Mesendoderm (in vitro differentiated cells): ENCODE data around the gene ASTN2.

ENCODE experiments used
- DNase-seq: peaks from one replicate; pipeline ENCODE4 v3.0.0; 2013
- H2AK5ac ChIP-seq: 2 replicates; pipeline ENCODE4 v1.6.1; 2013; ENCODE audit warnings: low read length, inconsistent platforms
- H2BK120ac ChIP-seq: 2 replicates; pipeline ENCODE4 v1.6.1; 2013; ENCODE audit warnings: low read depth, mild to moderate bottlenecking, low read length, moderate library complexity, mixed read lengths
- H2BK15ac ChIP-seq: replicated peaks from 2 replicates; pipeline ENCODE4 v1.6.1; 2013; ENCODE audit warnings: low read depth, mild to moderate bottlenecking, moderate library complexity
- H2BK5ac ChIP-seq: 2 replicates; pipeline ENCODE4 v1.6.1; 2013; ENCODE audit warnings: low read length, inconsistent platforms
- H3K18ac ChIP-seq: 2 replicates; pipeline ENCODE4 v1.6.1; 2013; ENCODE audit warnings: mild to moderate bottlenecking, low read length, mixed read lengths
- H3K23ac ChIP-seq: one replicate; pipeline ENCODE4 v1.6.1; 2013; ENCODE audit warnings: low read length
- H3K27ac ChIP-seq: 2 replicates; pipeline ENCODE4 v1.5.1; 2013; ENCODE audit warnings: low read depth, mild to moderate bottlenecking, inconsistent platforms, low read length, moderate library complexity
- H3K27me3 ChIP-seq: 2 replicates; pipeline ENCODE4 v1.6.1; 2013; ENCODE audit warnings: low read length, control low read depth, mild to moderate bottlenecking, inconsistent platforms; ENCODE audit not compliant: insufficient read depth, poor library complexity
- H3K36me3 ChIP-seq: 2 replicates; pipeline ENCODE4 v1.6.1; 2013; ENCODE audit warnings: low read length, inconsistent platforms; ENCODE audit not compliant: control insufficient read depth, insufficient read depth
- H3K4ac ChIP-seq: one replicate; pipeline ENCODE4 v1.6.1; 2013; ENCODE audit warnings: low read depth, mild to moderate bottlenecking, low read length, moderate library complexity
- H3K4me1 ChIP-seq: 2 replicates; pipeline ENCODE4 v1.6.1; 2013; ENCODE audit warnings: low read depth, low read length, inconsistent platforms; ENCODE audit not compliant: control insufficient read depth
- H3K4me2 ChIP-seq: 2 replicates; pipeline ENCODE4 v1.6.1; 2013; ENCODE audit warnings: low read length
- H3K4me3 ChIP-seq: 2 replicates; pipeline ENCODE4 v1.5.1; 2013; ENCODE audit warnings: mild to moderate bottlenecking, low read length
- H3K56ac ChIP-seq: one replicate; pipeline ENCODE4 v1.6.1; 2013; ENCODE audit warnings: low read length
- H3K79me1 ChIP-seq: 2 replicates; pipeline ENCODE4 v1.6.1; 2013; ENCODE audit warnings: low read length, inconsistent platforms
- H3K79me2 ChIP-seq: 2 replicates; pipeline ENCODE4 v1.6.1; 2013; ENCODE audit warnings: mild to moderate bottlenecking, low read length; ENCODE audit not compliant: control insufficient read depth, insufficient read depth
- H3K9ac ChIP-seq: 2 replicates; pipeline ENCODE4 v1.6.1; 2013; ENCODE audit warnings: low read length, inconsistent platforms
- H4K5ac ChIP-seq: one replicate; pipeline ENCODE4 v1.6.1; 2013; ENCODE audit warnings: low read length
- H4K8ac ChIP-seq: one replicate; pipeline ENCODE4 v1.6.1; 2013; ENCODE audit warnings: low read depth, mild to moderate bottlenecking, control low read depth, low read length, moderate library complexity
- WGBS: extraction: QIAGEN DNeasy Blood & Tissue Kit; methylation state at CpG from one replicate; pipeline ENCODE4 v1.1.7; 2013; ENCODE audit warnings: low lambda C conversion rate, missing lambda C conversion rate; ENCODE audit not compliant: insufficient coverage; ENCODE audit errors: extremely low coverage; 5-methylcytosine and 5-hydroxymethylcytosine counted together

ASTN2 gene

DNA sequence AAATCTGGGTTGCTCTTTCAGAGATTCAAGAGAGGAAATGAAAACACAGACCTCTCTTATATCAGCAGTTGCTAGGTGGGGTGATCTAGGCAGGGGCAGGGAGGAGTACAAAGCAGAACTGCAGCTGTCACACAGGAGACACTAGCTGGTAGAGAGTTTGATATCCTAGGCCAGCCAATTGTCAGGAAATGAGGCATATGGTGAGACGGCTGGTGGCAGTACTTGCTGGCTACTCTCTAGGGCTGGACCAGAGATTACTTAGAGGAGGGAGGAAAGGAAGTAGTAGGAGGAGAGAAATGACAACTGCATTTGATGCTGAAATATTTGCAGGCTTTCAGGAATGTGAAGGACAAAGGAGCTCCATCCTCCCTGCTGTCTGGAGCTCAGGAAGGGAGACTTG is 614.0 kb downstream of the ASTN2 start:
- Histone ChIP-seq H2AK5ac (no peak overlapping the region), H3K56ac (no peak overlapping the region), H3K18ac (no peak overlapping the region), H3K4me2 (no peak overlapping the region), H3K9ac (no peak overlapping the region), H3K27me3 (no peaks in the 10 kb centered on the region), H3K27ac (no peak overlapping the region), H2BK5ac (no peak overlapping the region), H3K36me3 (no peaks in the 10 kb centered on the region), H3K4me3 (no peak overlapping the region), H4K8ac (no peak overlapping the region), H3K4ac (no peak overlapping the region), H3K23ac (no peak overlapping the region), H3K4me1 (peaks cover 8% of the 10 kb centered on the region), H2BK120ac (no peak overlapping the region), H4K5ac (no peak overlapping the region), H3K79me2 (no peaks in the 10 kb centered on the region), H2BK15ac (no peak overlapping the region), H3K79me1 (no peaks in the 10 kb centered on the region)
- WGBS = no CpG with 5 or more reads among the region's 1 CpG
- DNase-seq = peak; percentile 95

DNA sequence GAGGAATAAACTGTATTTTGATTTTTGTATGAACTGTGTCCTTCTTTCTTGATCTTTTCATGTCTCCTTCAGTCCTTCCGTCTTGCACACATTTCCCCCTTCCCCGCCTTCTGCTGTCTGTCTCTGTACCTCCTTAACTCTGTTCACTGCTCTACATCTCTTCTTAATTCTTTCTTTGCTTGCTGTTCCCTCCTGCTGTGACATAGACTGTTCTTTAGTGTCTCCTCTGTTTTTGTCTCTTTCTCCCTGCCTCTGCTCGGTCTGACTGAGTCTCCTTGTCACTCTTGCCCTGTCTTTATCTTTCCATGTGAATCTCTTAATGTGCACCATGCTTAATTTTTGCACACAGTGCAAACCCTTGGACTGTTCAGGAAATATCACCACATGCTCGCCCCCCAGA is 614.8 kb downstream of the ASTN2 start:
- Histone ChIP-seq H2BK5ac (peak overlapping the region; percentile 5), H3K18ac (no peak overlapping the region), H4K8ac (no peak overlapping the region), H2AK5ac (peak overlapping the region; percentile 52), H3K4me2 (no peak overlapping the region), H3K79me2 (no peaks in the 10 kb centered on the region), H3K9ac (no peak overlapping the region), H3K79me1 (no peaks in the 10 kb centered on the region), H3K4ac (no peak overlapping the region), H4K5ac (no peak overlapping the region), H3K27me3 (no peaks in the 10 kb centered on the region), H3K23ac (no peak overlapping the region), H3K4me1 (peaks cover 8% of the 10 kb centered on the region), H3K4me3 (no peak overlapping the region), H3K56ac (peak overlapping the region; percentile 45), H3K27ac (no peak overlapping the region), H3K36me3 (no peaks in the 10 kb centered on the region), H2BK120ac (peak overlapping the region; percentile 56), H2BK15ac (no peak overlapping the region)
- WGBS = no CpG with 5 or more reads among the region's 4 CpGs
- DNase-seq = no peak

DNA sequence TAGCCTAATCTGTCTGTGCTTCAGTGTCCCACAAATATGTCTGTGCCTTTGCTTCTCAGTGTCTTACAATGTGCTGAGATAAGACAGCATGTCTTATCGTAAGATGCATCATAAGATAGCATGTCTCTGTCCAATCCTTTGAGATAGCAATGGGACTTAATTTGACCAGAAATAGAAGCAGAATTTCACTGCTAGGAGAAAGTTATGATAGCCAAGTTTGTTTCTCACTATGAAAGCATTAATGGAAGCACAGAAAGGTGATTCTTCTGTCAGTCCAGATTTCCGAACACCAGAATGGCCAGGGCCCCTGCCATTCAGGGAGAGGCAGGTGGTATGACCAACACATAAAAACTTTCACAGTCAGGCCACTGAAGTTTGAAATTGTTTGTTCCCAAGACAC is 616.3 kb downstream of the ASTN2 start:
- no peak for DNase-seq
- H3K79me1 ChIP-seq = no peaks in the 10 kb centered on the region
- no CpG with 5 or more reads among the region's 2 CpGs for WGBS
- no peak overlapping the region for H2BK15ac ChIP-seq
- H2BK5ac ChIP-seq = no peak overlapping the region
- no peaks in the 10 kb centered on the region for H3K27me3 ChIP-seq
- H3K9ac ChIP-seq = no peak overlapping the region
- no peak overlapping the region for H3K4ac ChIP-seq
- H2AK5ac ChIP-seq = no peak overlapping the region
- H3K23ac ChIP-seq = no peak overlapping the region
- no peak overlapping the region for H3K56ac ChIP-seq
- no peak overlapping the region for H4K8ac ChIP-seq
- no peak overlapping the region for H3K27ac ChIP-seq
- H3K4me3 ChIP-seq = no peak overlapping the region
- no peak overlapping the region for H3K4me2 ChIP-seq
- no peak overlapping the region for H3K18ac ChIP-seq
- H4K5ac ChIP-seq = no peak overlapping the region
- H3K36me3 ChIP-seq = no peaks in the 10 kb centered on the region
- H3K4me1 ChIP-seq = peaks cover 8% of the 10 kb centered on the region
- no peak overlapping the region for H2BK120ac ChIP-seq
- H3K79me2 ChIP-seq = no peaks in the 10 kb centered on the region

DNA sequence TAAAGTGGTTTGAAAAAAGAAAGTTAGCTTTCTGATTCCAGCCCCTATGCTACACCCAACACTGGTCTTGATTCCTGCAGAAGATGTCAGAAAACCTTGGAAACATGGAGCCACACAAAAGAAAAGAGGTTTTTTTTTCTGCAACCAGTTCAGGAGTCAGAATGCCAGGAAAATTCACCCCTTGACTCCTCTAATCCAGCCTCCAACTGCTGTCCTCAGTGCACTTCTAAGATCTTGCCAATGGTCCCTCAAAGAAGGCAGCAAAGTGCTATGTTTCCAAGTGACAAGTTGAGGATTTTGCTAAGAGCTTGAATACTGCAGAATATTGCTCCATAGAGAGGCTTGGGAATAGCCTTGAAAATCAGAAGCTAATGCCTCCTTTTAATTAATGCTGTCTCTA is 617.6 kb downstream of the ASTN2 start:
- no peak overlapping the region for H3K4ac ChIP-seq
- peaks cover 8% of the 10 kb centered on the region for H3K4me1 ChIP-seq
- H3K27ac ChIP-seq = no peak overlapping the region
- no peak overlapping the region for H3K4me2 ChIP-seq
- H4K5ac ChIP-seq = no peak overlapping the region
- H3K79me2 ChIP-seq = no peaks in the 10 kb centered on the region
- no peak overlapping the region for H3K9ac ChIP-seq
- H3K27me3 ChIP-seq = no peaks in the 10 kb centered on the region
- H3K36me3 ChIP-seq = no peaks in the 10 kb centered on the region
- H3K56ac ChIP-seq = no peak overlapping the region
- no peak overlapping the region for H2BK15ac ChIP-seq
- H3K79me1 ChIP-seq = no peaks in the 10 kb centered on the region
- H4K8ac ChIP-seq = no peak overlapping the region
- no peak overlapping the region for H2BK5ac ChIP-seq
- no peak overlapping the region for H3K18ac ChIP-seq
- H3K4me3 ChIP-seq = no peak overlapping the region
- no peak overlapping the region for H3K23ac ChIP-seq
- no peak for DNase-seq
- no peak overlapping the region for H2BK120ac ChIP-seq
- no peak overlapping the region for H2AK5ac ChIP-seq

DNA sequence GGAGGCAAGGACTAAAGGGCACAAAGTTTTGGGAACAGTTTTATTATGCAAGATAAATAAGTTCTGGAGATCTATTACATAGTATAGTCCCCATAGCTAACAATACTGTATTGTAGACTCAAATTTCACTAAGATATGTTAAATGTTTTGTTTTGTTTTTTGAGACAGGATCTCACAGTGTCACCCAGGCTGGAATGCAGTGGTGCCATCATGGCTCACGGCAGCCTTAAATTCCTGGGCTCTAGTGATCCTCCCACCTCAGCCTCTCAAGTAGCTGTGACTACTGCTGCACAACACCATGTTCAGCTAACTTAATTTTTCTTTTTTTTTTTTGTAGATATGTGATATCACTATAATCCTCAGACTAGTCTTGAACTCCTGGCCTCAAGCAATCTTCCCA is 618.2 kb downstream of the ASTN2 start:
- Histone ChIP-seq H2BK120ac (no peak overlapping the region), H2BK5ac (no peak overlapping the region), H4K8ac (no peak overlapping the region), H2AK5ac (no peak overlapping the region), H4K5ac (no peak overlapping the region), H3K56ac (no peak overlapping the region), H3K4me3 (no peak overlapping the region), H3K23ac (no peak overlapping the region), H3K4ac (no peak overlapping the region), H2BK15ac (no peak overlapping the region), H3K9ac (no peak overlapping the region), H3K27me3 (no peaks in the 10 kb centered on the region), H3K79me2 (no peaks in the 10 kb centered on the region), H3K4me2 (no peak overlapping the region), H3K18ac (no peak overlapping the region), H3K27ac (no peak overlapping the region), H3K4me1 (peaks cover 8% of the 10 kb centered on the region), H3K79me1 (no peaks in the 10 kb centered on the region), H3K36me3 (no peaks in the 10 kb centered on the region)
- no peak for DNase-seq
- no CpG with 5 or more reads among the region's 1 CpG for WGBS

DNA sequence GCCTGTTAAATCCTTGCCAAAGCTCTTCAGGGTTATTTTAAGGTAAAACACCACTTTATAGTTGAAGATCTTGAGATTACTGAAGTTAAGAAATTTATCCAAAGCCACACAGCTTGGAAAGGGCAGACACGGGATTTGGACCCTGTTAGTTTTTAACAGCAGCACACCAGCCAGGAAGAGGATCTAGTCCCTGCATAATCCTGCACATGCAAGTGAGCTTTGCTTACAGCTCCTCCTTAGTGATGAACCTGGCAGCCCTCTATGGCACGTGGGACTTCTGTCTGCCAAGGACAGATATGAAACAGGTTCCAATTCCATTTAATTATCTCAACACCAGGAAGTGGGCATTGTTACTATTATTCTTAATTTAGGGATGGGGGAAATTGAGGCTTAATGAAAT is 619.0 kb downstream of the ASTN2 start:
- Histone ChIP-seq H3K79me2 (no peaks in the 10 kb centered on the region), H2BK5ac (no peak overlapping the region), H3K27me3 (no peaks in the 10 kb centered on the region), H3K23ac (no peak overlapping the region), H3K4ac (no peak overlapping the region), H3K9ac (no peak overlapping the region), H4K5ac (no peak overlapping the region), H2AK5ac (no peak overlapping the region), H3K18ac (no peak overlapping the region), H2BK15ac (no peak overlapping the region), H4K8ac (no peak overlapping the region), H3K79me1 (no peaks in the 10 kb centered on the region), H3K56ac (no peak overlapping the region), H3K4me2 (no peak overlapping the region), H3K36me3 (no peaks in the 10 kb centered on the region), H2BK120ac (no peak overlapping the region), H3K4me1 (peaks cover 8% of the 10 kb centered on the region), H3K27ac (no peak overlapping the region), H3K4me3 (no peak overlapping the region)
- no CpG with 5 or more reads among the region's 2 CpGs for WGBS
- no peak for DNase-seq
